Keratinocyte (primary cell): Measurements from ENCODE around the gene SEMA3C. TPM values are rescaled to one million over a fixed set of nuclear protein-coding genes. Genes with fewer than 3 reads are reported as not detected.
A peak's percentile ranks its signal among the peaks of the same experiment; 100 is the strongest.
"Not testable (repeated sequence)": the region's sequence is repeated elsewhere in the genome, so short reads cannot be mapped to it uniquely, and the experiment has no call there.

Experiments used
- DNase-seq: peaks from one replicate; pipeline ENCODE4 v3.0.0-alpha.2; 2011; ENCODE audit warnings: low read depth, missing footprints, low spot score
- FAIRE-seq: peaks from 2 replicates; lab custom pipeline; 2011; peaks lifted over from hg19 to GRCh38; lab: Jason Lieb, UNC
- H2AFZ ChIP-seq: 2 replicates; pipeline ENCODE4 v1.6.0; 2012; ENCODE audit warnings: low read length, control low read depth, inconsistent platforms; ENCODE audit not compliant: control insufficient read depth
- H3K27ac ChIP-seq: 2 replicates; pipeline ENCODE4 v1.5.1; 2011; ENCODE audit warnings: low read length; ENCODE audit not compliant: control insufficient read depth, insufficient read depth
- H3K27me3 ChIP-seq: 3 replicates; pipeline ENCODE4 v1.6.0; 2011; ENCODE audit warnings: low read length; ENCODE audit not compliant: control insufficient read depth, insufficient read depth; ENCODE audit errors: extremely low read depth
- H3K36me3 ChIP-seq, 2 experiments: 2 replicates in 1 of 2; 3 replicates in 1 of 2; pipeline ENCODE4 v1.5.1; 2011; ENCODE audit warnings: low read length in 2 of 2, mild to moderate bottlenecking in 1 of 2; ENCODE audit not compliant: control insufficient read depth in 2 of 2, insufficient read depth in 2 of 2; ENCODE audit errors: extremely low read depth in 1 of 2
- H3K4me1 ChIP-seq: 3 replicates; pipeline ENCODE4 v1.5.1; 2011; ENCODE audit warnings: low read length; ENCODE audit not compliant: control insufficient read depth, insufficient read depth; ENCODE audit errors: extremely low read depth
- H3K4me2 ChIP-seq: 3 replicates; pipeline ENCODE4 v1.6.0; 2011; ENCODE audit warnings: low read depth, low read length; ENCODE audit not compliant: control insufficient read depth, insufficient read depth; ENCODE audit errors: extremely low read depth
- H3K4me3 ChIP-seq, 3 experiments: fragments of 200-600 bp in 1 of 3; sonication (generic) in 1 of 3; 2 replicates in 2 of 3; 3 replicates in 1 of 3; pipeline ENCODE4 v1.5.1; 2011 to 2016; ENCODE audit warnings: low read length in 3 of 3, mild to moderate bottlenecking in 3 of 3, control low read depth in 2 of 3, inconsistent platforms in 1 of 3, low read depth in 1 of 3, mixed read lengths in 1 of 3, mixed run types in 1 of 3, moderate library complexity in 1 of 3; ENCODE audit not compliant: control insufficient read depth in 2 of 3, insufficient read depth in 2 of 3; ENCODE audit errors: extremely low read depth in 1 of 3
- H3K79me2 ChIP-seq: 2 replicates; pipeline ENCODE4 v1.6.0; 2012; ENCODE audit warnings: low read length; ENCODE audit not compliant: control insufficient read depth, insufficient read depth
- H3K9ac ChIP-seq: 3 replicates; pipeline ENCODE4 v1.6.0; 2011; ENCODE audit warnings: low read length; ENCODE audit not compliant: control insufficient read depth, insufficient read depth; ENCODE audit errors: extremely low read depth
- H3K9me1 ChIP-seq: 3 replicates; pipeline ENCODE4 v1.6.0; 2011; ENCODE audit warnings: low read length; ENCODE audit not compliant: control insufficient read depth, insufficient read depth; ENCODE audit errors: extremely low read depth
- H3K9me3 ChIP-seq: 2 replicates; pipeline ENCODE4 v1.5.1; 2012; ENCODE audit warnings: low read depth, low read length; ENCODE audit not compliant: control insufficient read depth
- H4K20me1 ChIP-seq: 3 replicates; pipeline ENCODE4 v1.6.0; 2011; ENCODE audit warnings: low read length; ENCODE audit not compliant: control insufficient read depth, insufficient read depth; ENCODE audit errors: extremely low read depth
- CTCF ChIP-seq, 3 experiments: IDR thresholded peaks in 1 of 3; conservative IDR thresholded peaks in 1 of 3; optimal IDR thresholded peaks in 1 of 3; 2 replicates in 2 of 3; 3 replicates in 1 of 3; pipeline versions ENCODE3 to v1.5.1; 2011; ENCODE audit warnings: low read length in 3 of 3, mild to moderate bottlenecking in 3 of 3, moderate library complexity in 2 of 3, control low read depth in 1 of 3, inconsistent platforms in 1 of 3; ENCODE audit not compliant: insufficient read depth in 2 of 3; ENCODE audit errors: extremely low read depth in 1 of 3
- EZH2 ChIP-seq: IDR thresholded peaks from one replicate; pipeline ENCODE4 v1.6.1; 2012; ENCODE audit warnings: inconsistent platforms, mild to moderate bottlenecking, low read length, moderate library complexity
- dilution Hi-C: fragments of 300-500 bp; cut with MboI; formaldehyde crosslinking; loops from one replicate; pipeline ENCODE4 v1.7.0; 2020; ENCODE audit warnings: low sequenced_read_pairs; ENCODE audit not compliant: extremely low pct_ligation_motif_present
- polyA plus RNA-seq, 5 experiments: library from polyadenylated mRNA; depleted of rRNA in 3 of 5; stranded (reverse) in 3 of 5; stranded (forward) in 1 of 5; unstranded in 1 of 5; fragments of >200 nt; gene quantifications; 1 replicate in 1 of 5; 2 replicates in 3 of 5; 3 replicates in 1 of 5; pipeline versions ENCODE4 v1.2.1 to v1.2.3, GENCODE V29; 2011 to 2012; ENCODE audit warnings: missing spikeins in 2 of 5, low read depth in 1 of 5, low replicate concordance in 1 of 5

The SEMA3C gene
- polyA plus RNA-seq, 1 donor (not counting 4 experiments of a cell fraction or from before 2014, with no cell fraction given), result 142 TPM

- dilution Hi-C loops, result no loop called here
- H3K4me2 ChIP-seq, result no peak overlapping the region
- no peaks in the 10 kb centered on the region for H3K9me3 ChIP-seq
- no peaks in the 10 kb centered on the region for H4K20me1 ChIP-seq
- no peak overlapping the region for H3K9ac ChIP-seq
- H3K27ac ChIP-seq, result no peak overlapping the region
- no peak for DNase-seq
- H3K27me3 ChIP-seq, result no peaks in the 10 kb centered on the region
- H2AFZ ChIP-seq, result no peak overlapping the region
- H3K4me3 ChIP-seq, result no peak overlapping the region
- no peaks in the 10 kb centered on the region for H3K9me1 ChIP-seq
- TF ChIP-seq CTCF (optimal IDR thresholded peaks at IDR 0.05 in 1 of 3, IDR thresholded peaks at IDR 0.05 in 1 of 3, conservative IDR thresholded peaks at IDR 0.05 in 1 of 3; ENCODE audit: extremely low read depth in 1 of 3, insufficient read depth in 2 of 3, low read length in 3 of 3) (no peak), EZH2 (no peak)
- H3K4me1 ChIP-seq, result peaks cover 15% of the 10 kb centered on the region
- peak; percentile 78 for FAIRE-seq
- no peaks in the 10 kb centered on the region for H3K36me3 ChIP-seq
- no peaks in the 10 kb centered on the region for H3K79me2 ChIP-seq
These were observed 13.7 kb upstream of the SEMA3C start for GRCh38 chr7:80932536-80932935.

GRCh38 chr7:80929619-80930018 is 10.8 kb upstream of the SEMA3C start:
- no peaks in the 10 kb centered on the region for H3K79me2 ChIP-seq
- H3K4me3 ChIP-seq, result no peak overlapping the region
- peaks cover 15% of the 10 kb centered on the region for H3K4me1 ChIP-seq
- peak overlapping the region; percentile 42 for H3K27ac ChIP-seq
- H3K9me1 ChIP-seq, result no peaks in the 10 kb centered on the region
- no peaks in the 10 kb centered on the region for H3K9me3 ChIP-seq
- H3K4me2 ChIP-seq, result peak overlapping the region; percentile 1
- peak overlapping the region; percentile 52 for H2AFZ ChIP-seq
- FAIRE-seq (peak; percentile 57), DNase-seq (no peak)
- TF ChIP-seq CTCF (optimal IDR thresholded peaks at IDR 0.05 in 1 of 3, IDR thresholded peaks at IDR 0.05 in 1 of 3, conservative IDR thresholded peaks at IDR 0.05 in 1 of 3; ENCODE audit: extremely low read depth in 1 of 3, insufficient read depth in 2 of 3, low read length in 3 of 3) (no peak), EZH2 (no peak)
- dilution Hi-C loops, result no loop called here
- H3K9ac ChIP-seq, result no peak overlapping the region
- H3K36me3 ChIP-seq, result no peaks in the 10 kb centered on the region
- no peaks in the 10 kb centered on the region for H3K27me3 ChIP-seq
- H4K20me1 ChIP-seq, result no peaks in the 10 kb centered on the region

GRCh38 chr7:80926955-80927354 is 8.1 kb upstream of the SEMA3C start:
- H3K79me2 ChIP-seq, H3K36me3 ChIP-seq, H3K27me3 ChIP-seq, H3K4me3 ChIP-seq, H3K9me3 ChIP-seq, FAIRE-seq, DNase-seq, H3K4me2 ChIP-seq, H3K9ac ChIP-seq, H2AFZ ChIP-seq, H3K9me1 ChIP-seq, H4K20me1 ChIP-seq, H3K27ac ChIP-seq, dilution Hi-C loops: not testable (repeated sequence)
- peaks cover 21% of the 10 kb centered on the region for H3K4me1 ChIP-seq
